GM18508 (cell line): ENCODE results near the gene RBBP8.
"Not testable (repeated sequence)": the region's sequence is repeated elsewhere in the genome, so short reads cannot be mapped to it uniquely, and the experiment has no call there.

ENCODE experiments used
- ATAC-seq: cut with Tn5 transposase; IDR thresholded peaks from one replicate; pipeline ENCODE4 v1.9.1; 2021; ENCODE audit warnings: moderate number of reproducible peaks; ENCODE audit not compliant: insufficient read depth, unreplicated experiment

Gene RBBP8

DNA sequence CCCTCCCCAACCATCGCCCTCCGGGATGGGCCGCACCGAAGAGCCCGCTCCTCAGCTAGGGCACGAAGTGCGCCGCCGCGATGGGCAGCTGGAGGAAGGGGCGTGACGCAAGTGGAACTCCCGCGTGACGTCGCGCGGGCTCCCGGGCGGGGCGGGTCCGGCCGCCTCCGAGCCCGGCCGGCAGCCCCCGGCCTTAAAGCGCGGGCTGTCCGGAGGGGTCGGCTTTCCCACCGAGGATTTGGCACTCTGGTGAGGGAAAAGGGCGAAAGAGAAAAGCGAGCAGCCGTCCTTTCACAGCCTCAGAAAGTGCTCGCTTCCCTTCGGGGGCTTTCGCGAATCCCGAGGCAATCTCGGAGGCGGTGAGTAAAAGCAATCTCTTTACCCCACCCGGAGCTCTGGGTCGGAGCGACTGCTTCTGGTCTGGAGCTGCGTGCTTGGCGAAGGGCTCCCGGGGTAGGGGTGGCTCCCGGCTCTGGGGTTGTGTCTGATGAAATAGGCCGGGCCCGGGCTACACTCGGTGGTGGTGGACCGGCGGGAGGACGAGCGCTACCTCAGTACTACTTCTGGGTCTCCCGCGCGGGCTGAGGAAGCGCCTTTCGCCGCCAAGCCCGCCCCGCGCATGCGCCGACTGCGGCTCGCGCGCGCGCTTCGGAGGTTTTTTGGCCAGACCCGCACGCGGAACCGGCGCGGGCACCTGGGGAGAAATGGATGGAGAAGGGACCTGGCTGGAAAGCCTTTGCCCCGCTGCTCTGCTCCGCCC, at the start of gene RBBP8:
Gene RBBP8 (plus strand): TSS at position 123 of the 760 bp plus-strand sequence. CDS start 3,524 bp downstream, outside the sequence.
- peak; percentile 35 for ATAC-seq

DNA sequence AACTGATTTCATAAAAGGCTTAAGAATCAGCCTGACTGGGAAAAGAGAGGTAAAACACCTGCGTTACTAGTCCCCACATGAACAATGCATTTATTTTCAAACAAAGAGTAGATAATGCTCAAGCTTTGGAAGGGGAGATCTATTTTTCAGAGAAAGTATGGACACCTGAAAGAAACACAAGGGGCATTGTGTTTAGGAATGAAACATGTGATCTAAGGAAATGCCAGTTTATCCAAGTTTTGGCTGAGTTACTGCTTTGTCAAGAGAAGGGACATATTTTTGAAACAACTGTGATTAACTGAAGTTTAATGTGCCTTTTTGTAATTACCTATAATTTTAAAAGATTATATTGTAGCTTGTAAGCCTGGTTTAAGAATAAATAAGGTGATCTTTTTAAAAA, 49.3 kb upstream of the RBBP8 start:
- ATAC-seq: no peak

DNA sequence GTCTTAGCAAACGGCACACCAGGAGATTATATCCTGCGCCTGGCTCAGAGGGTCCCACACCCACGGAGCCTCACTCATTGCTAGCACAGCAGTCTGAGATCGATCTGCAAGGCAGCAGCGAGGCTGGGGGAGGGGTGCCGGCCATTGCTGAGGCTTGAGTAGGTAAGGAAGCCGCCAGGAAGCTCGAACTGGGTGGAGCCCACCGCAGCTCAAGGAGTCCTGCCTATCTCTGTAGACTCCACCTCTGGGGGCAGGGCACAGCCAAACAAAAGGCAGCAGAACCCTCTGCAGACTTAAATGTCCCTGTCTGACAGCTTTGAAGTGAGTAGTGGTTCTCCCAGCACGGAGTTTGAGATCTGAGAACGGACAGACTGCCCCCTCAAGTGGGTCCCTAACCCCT, 47.4 kb upstream of the RBBP8 start:
- not testable (repeated sequence) for ATAC-seq

DNA sequence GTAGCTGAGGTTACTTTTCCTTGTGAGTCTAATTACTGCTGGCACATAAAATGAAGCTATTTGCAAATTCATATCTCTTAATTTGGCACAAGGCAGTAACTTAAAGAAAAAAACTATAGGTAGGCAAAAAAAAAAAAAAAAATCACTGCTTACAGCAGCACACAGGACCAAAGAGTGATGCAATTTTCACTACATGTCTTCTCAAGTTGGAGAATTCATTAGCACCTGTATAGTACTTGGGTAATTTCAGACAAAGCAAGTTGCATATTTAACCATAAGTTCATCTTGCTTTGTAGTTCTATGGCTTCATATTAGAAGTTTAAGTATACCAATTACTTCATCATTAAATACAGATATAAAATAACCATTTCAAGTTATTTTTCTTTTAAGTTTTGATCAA, 33.7 kb upstream of the RBBP8 start:
- no peak for ATAC-seq

DNA sequence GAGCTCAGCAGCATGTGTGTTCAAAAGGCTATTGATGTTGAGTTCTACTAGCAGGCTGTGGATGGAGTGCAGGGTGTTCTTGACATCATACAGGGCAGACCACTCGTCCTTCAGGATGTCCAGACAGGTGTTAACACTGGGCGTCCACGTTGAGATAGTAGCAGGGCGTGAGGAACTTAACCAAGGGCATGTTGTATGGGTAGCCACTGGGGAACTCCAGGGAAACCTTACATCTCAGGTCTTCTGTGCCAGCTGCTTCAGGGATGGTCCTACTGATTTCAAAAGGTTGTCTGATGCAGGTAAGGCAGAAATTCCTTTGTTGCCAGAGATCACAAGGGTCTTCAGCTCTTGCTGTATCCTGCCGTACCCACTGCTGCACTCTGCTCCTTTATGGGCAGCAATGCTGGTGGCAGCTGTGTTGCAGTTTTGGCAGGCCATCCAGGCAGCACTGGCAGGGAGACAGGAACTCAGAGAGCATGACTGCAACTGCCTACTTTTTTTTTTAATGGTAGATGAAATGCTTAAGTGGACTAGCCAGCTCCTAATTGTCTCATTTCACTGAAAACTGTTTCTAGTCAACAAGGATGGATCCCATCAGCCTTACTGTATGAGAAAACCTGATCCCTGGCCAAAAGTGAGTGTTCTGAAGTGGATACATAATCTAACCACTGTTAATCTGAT, 32.4 kb upstream of the RBBP8 start:
- ATAC-seq: no peak

DNA sequence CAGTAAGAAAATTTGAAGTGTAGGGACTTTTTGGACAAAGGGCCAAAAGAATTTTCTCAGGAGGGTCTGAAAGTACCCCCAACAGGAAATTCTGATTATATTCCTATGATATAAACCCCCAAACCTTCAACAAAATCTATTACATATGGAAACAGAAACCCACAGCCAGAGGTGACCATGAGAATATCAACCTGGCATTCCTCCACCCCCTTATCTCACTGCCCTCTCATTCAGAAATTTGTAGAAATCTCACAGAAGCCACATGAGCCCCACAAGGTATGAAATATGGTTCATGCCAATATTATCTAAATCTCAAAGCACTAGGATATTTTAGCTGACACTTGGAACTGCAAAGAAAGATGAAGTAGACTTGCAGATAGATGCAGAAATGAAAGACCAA, 31.0 kb upstream of the RBBP8 start:
- ATAC-seq: no peak

DNA sequence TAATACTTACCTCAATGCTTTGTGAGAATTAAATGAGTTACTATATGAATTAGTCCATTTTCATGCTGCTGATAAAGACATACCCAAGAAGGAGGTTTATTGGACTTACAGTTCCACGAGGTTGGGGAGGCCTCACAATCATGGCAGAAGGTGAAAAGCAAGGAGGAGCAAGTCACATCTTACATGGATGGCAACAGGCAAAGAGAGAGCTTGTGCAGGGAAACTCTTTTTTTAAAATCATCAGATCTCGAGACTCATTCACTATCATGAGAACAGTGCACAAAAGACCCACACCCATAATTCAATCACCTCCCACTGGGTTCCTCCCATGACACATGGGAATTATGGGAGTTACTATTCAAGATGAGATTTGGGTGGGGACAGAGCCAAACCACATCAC, 29.9 kb upstream of the RBBP8 start:
- ATAC-seq: not testable (repeated sequence)

DNA sequence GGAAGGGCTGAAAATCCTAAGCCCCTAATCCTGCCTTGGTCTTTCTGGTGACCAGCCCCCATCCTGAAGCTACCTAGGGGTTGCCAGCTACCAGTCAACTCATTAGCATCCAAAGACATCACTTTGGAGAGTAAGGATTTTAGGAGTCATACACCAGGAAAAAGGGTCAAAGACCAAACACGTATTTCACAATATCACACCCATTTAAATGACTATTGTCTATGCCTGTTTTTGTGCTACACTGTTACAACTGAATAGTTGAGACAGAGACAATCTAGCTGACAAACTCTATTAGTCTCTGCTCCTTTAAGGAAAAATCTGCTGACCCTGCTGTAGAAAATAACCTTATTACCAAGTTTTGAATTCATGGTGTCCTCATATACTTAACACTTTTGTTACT, 21.0 kb upstream of the RBBP8 start:
- no peak for ATAC-seq

DNA sequence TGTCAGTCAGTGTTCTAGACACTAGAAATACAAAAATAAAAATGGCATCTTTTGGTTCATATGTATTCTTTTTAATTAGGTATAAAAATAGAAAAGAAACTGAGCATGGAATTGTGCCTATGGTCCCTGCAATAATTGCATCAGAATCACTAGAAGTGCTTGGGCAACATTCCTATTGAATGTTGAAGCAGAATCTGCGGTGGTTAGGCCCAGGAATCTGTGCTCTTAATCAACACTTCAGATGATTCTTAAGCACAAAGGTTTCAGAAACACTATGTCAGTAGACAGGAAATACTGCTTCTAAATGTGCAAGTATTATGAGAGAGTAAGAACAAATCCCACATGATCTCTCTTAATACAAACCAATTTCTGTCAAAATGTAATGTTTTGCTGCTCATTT, 20.3 kb upstream of the RBBP8 start:
- ATAC-seq: no peak

DNA sequence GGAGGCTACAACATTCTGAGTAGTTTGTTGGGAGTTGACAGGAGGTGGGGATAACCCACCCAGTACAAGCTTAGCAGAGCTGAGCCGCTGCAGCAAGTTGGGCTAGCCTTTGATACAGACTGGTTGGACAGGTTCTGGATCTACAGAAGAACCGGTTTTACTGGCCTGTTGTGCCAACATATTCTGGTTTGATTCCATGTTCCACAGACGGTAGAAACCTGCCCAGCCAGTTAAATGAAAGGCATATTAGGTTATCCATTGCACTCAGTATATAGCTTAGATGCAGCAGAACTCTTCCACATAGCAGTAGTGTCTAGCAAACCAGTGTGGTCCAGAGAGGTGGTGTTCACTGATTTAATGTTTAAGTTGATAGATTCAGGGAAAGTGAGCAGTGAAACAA, 19.3 kb upstream of the RBBP8 start:
- no peak for ATAC-seq

DNA sequence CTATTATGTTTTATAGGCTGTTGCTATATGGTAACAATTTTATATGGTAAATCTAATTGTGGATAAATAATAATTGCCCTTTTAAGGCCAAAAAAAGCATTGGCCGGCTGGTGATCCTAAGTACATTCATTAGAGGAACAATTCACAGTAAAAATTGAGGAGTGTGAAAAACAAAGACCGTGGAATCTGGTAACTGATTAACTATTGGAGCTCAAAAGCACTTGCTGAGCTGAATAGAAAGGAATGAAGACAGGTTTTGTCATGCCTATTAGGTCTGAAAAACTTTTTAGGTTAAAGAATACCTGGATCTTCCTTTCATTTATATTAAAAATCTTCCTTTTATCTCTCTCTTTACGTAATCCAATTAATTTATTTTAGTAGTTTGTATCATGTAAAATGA, 18.5 kb upstream of the RBBP8 start:
- no peak for ATAC-seq

DNA sequence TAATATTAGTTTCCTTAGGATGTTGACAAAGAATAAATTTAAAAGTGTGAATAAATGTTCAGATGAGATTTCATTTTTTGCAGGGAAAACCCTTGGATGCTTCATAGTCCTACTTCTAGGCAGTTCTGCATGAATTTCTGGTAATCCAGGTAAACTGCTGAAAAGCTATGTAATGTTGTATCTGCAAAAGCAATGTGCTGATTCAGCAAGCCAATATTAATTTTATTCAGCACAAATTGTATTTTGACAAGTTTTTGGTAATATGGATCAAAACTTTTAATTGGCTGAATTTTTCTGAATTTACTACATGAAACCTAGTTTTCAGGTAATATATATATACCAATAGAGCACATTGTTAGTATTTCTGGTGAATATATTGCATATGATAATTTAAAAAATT, 17.8 kb upstream of the RBBP8 start:
- no peak for ATAC-seq

DNA sequence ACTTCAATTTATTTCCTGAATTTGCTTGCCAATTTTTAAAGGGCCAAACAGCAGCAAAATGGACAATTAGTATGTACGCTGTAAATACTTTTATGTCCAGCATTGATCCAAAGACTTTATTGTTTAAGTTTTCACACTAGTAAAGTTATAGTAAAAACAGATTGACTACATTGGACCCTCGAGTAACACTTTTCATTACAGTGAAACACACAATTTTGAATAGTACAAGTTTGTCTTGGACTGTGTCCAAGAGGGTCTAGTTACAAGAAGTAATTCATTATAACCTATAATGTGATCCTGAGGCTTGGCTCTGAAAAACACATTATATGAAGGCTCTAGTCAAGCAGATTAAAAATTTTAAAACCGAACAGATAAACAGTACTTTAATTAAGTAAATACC, 11.4 kb upstream of the RBBP8 start:
- no peak for ATAC-seq

DNA sequence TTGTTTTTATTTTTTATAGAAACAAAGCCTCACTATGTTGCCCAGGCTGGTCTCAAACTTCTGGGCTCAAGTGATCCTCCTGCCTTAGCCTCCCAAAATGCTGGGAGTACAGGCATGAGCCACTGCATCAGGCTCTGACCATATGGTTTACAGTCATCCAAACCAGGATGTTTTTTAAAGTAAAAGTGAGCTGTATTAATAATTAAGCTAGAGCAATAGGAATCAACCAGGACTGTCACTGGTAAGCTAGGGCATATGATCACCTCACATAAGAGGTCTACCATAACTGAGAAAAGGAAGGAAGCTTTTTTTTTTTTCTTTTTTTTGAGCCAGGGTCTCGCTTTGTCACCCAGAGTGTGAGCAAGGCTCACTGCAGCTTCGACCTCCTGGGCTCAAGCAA, 8.5 kb upstream of the RBBP8 start:
- no peak for ATAC-seq

DNA sequence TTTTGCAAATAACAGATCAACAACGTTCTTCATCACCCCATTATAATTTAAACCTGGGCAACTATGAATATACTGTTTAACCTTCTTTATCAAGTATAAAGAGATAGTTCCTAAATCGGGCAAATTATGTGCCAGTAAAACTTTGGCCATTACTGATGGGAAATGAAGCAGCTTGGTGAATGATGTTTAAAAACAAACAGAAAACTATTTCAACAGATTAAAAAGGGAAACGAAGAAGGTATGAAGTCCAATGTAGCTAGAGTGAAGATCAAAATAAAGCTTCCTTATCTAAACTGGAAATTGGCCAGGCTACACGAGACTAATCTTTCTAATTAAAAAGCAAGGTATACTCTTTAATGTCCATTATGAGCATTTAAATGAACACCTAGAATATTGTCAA, 6.7 kb upstream of the RBBP8 start:
- ATAC-seq: no peak

DNA sequence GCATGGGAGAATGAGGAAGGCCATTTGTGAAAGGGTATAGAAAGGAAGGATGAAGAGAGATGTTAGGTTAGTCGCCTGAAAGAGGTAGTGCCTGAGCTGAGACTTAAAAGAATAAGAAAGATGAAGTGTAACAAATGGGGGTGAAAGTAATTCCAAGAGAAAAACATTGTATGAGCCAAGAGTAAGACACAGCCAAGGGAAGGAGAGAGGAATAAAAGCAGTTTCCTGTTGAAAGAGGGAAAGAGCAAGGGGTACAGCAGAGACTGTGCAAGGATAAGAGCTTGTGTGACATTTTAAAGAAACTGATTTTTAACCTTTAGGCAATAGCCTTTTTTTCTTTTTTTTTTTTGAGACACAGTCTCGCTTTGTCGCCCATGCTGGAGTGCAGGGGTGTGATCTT, 4.8 kb upstream of the RBBP8 start:
- ATAC-seq: no peak

DNA sequence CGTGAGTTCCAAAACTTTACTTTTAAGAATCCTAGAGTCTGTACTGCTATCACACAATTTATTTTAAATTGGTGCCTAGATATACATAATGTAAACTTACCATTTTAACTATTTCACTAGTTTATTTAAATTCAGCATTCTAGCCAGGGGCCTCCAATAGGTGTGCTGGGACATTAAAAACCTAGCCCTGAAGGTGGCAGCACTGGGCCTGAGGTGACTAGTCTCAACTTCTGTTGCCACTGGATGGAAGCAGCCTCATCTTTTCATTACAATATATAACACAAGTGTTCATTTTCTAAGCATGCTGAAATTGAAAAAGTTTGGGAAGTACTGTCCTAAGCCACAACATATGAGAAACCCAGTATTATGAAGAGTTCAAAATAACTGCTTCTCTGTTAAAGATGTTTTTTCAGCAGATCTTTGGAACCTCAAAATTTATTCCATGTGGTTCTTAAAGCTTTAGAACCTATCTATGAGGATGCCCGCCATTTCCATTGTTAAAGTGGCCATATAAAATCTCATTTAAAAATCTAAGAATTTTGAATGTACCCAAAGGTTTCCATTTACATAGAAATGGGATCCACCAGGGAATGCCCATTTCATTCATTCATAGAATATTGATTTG, 2.9 kb upstream of the RBBP8 start:
- ATAC-seq: no peak

DNA sequence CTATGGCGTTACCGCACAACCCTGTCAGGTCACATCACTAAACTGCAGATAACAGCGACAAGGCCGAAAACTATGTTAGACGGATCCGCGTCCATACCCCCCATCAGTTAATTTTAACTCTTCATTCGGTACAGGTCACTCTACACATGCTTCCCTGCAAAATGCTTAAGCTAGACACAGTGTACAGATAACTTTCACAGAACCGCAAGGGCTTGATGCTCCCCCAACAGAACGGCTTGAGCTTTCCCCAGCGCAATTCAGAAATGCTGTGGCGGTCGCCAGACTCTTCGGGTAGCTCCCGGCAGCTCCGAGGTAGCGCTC, 283 bp upstream of the RBBP8 start:
- ATAC-seq: peak; percentile 20

DNA sequence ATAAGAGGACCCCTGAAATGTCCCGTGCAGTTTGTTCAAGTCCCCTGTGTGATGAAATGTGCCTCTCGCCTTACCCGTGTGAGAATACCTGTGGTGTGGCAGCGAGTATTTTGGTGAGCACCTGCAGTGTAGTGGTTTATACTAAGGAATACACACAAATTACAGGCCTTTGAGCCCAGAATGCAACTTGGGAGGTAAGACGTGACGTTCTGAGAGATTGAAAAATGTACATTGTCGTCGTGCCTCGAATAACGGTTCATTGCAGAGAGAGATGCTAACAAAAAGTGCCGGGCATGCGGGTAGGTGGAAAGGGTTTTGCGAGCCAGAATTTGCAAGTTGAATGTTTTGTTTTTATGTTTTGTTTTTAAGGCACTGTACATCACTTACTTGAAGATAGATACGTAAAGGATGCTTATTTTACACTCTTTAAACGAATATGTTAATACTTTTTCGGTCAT, 867 bp downstream of the RBBP8 start:
- ATAC-seq: peak; percentile 11

DNA sequence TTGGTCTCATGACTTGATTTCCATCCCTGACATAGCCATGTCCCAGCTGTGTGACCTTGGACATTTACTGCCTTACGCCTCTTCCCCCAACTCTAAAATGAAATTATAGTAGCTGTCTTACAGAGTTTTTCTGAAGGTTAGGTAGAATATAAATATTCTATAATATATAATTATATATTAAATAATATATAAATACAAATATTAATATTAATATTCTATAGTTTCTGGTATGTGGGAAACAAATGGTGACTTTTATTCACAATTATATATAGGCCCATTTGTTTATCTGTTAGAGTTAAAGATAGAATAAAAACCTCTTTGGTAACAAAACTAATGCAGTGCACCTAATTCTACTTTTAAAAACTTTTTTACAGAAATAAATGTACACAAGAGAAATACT, 1.7 kb downstream of the RBBP8 start:
- no peak for ATAC-seq

DNA sequence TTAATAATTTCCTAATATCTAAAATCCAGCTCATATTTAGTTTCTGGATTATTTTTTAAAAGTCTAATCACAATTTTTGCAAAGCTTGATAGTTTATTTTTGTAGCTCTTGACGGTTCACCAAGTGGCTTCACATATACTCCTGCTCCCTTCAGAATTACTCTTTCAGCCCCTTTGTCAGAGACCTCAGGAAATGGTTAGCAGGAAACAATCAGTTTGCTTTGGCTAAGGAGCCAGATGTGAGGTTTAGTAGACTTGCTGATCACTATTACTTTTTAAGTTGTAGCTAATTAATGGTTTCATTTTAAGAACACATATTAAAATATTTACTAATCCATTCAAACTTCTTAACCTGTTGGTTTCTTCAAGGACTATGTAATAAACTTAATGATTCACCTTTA, 2.3 kb downstream of the RBBP8 start:
- ATAC-seq: no peak

DNA sequence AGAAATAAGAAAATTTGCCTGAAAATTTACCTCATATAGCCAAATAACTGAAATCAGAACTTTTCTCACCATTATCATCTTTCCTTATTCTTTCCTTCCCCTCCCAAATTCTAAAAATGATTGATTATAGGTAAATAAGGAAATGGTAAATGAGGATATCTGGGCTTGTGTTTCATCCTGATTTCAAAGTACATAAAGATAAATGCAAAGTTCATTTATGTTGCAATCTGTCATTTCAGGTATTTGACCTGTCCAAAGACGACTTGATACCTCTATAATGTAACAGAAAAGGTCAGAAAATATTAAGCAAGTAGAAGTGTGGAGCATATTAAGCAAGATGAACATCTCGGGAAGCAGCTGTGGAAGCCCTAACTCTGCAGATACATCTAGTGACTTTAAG, 3.4 kb downstream of the RBBP8 start:
- no peak for ATAC-seq
